Fibroblast of pulmonary artery (primary cell): ENCODE measurements around the gene KCNQ1OT1.

ENCODE experiments used
- DNase-seq: peaks from one replicate; pipeline ENCODE4 v3.0.0-alpha.2; 2010; ENCODE audit warnings: low read depth
- H3K4me3 ChIP-seq: replicated peaks from 2 replicates; pipeline ENCODE4 v1.5.1; 2011; ENCODE audit warnings: low read depth, mild to moderate bottlenecking, control low read depth, low read length, moderate library complexity
- CTCF ChIP-seq: IDR thresholded peaks from 2 replicates; pipeline ENCODE4 v1.5.1; 2011; ENCODE audit warnings: mild to moderate bottlenecking, control low read depth, low read length, inconsistent platforms; ENCODE audit errors: missing control alignments

The KCNQ1OT1 gene

GRCh38 chr11:2694495-2694894 lies 5.3 kb downstream of the KCNQ1OT1 start:
- no peak for DNase-seq
- no peak overlapping the region for H3K4me3 ChIP-seq
- TF ChIP-seq CTCF = no peak

- no peak overlapping the region for H3K4me3 ChIP-seq
- TF ChIP-seq CTCF = no peak
- DNase-seq = no peak
Observed at GRCh38 chr11:2693271-2694261, 6.2 kb downstream of the KCNQ1OT1 start.

GRCh38 chr11:2691991-2692875 lies 7.6 kb downstream of the KCNQ1OT1 start:
- DNase-seq = no peak
- TF ChIP-seq CTCF = peak; percentile 10
- no peak overlapping the region for H3K4me3 ChIP-seq

GRCh38 chr11:2691355-2691761 lies 8.4 kb downstream of the KCNQ1OT1 start:
- TF ChIP-seq CTCF = no peak
- DNase-seq = no peak
- H3K4me3 ChIP-seq = no peak overlapping the region

GRCh38 chr11:2690596-2691354 lies 9.0 kb downstream of the KCNQ1OT1 start:
- no peak for DNase-seq
- TF ChIP-seq CTCF = no peak
- H3K4me3 ChIP-seq = no peak overlapping the region
